ENCODE measurements around the gene KDM3B.

DNA sequence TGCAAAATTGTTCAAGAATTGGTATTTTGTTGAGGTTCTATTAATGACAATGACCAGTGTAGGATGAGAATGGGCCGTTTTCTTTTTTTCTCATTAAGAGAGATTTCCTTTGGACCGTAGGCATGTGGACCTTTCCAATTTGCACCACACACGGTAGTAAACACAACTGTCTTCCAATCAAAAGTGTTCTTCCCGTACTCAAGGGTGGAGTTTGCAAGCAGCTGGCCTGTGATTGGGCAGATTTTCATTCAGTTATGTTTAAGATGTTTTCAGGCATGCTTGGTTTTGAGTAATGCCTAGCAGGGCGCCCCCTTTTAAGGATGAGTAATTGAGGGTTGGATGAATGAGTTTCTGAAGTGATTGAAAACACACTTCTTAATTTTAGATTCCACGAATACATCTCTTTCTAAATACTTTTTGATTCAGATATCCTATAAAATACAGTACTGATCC lies 2.5 kb downstream of the KDM3B start:
- TF ChIP-seq, protein P1, sequence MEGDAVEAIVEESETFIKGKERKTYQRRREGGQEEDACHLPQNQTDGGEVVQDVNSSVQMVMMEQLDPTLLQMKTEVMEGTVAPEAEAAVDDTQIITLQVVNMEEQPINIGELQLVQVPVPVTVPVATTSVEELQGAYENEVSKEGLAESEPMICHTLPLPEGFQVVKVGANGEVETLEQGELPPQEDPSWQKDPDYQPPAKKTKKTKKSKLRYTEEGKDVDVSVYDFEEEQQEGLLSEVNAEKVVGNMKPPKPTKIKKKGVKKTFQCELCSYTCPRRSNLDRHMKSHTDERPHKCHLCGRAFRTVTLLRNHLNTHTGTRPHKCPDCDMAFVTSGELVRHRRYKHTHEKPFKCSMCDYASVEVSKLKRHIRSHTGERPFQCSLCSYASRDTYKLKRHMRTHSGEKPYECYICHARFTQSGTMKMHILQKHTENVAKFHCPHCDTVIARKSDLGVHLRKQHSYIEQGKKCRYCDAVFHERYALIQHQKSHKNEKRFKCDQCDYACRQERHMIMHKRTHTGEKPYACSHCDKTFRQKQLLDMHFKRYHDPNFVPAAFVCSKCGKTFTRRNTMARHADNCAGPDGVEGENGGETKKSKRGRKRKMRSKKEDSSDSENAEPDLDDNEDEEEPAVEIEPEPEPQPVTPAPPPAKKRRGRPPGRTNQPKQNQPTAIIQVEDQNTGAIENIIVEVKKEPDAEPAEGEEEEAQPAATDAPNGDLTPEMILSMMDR (IDR thresholded peaks at IDR 0.05): no peak
- TF ChIP-seq POLR2A (IDR thresholded peaks at IDR 0.05): no peak
- TF ChIP-seq POLR2AphosphoS5 (IDR thresholded peaks at IDR 0.05): no peak

Data from prostate gland (tissue), 2 donors.